D721Med (cell line): ENCODE measurements around the gene MCHR1.

ENCODE experiments used
- DNase-seq: peaks from one replicate; pipeline ENCODE4 v3.0.0; 2011; ENCODE audit warnings: low spot score; ENCODE audit not compliant: insufficient read length
- FAIRE-seq: peaks from 2 replicates; lab custom pipeline; 2011; peaks lifted over from hg19 to GRCh38; lab: Jason Lieb, UNC
- TF ChIP-seq, protein P1 (sequence below): IDR thresholded peaks from 2 replicates; pipeline ENCODE4 v1.5.1; 2012; ENCODE audit warnings: mild to moderate bottlenecking, control low read depth; ENCODE audit not compliant: insufficient read depth; ENCODE audit errors: missing control alignments

MCHR1 gene

DNA sequence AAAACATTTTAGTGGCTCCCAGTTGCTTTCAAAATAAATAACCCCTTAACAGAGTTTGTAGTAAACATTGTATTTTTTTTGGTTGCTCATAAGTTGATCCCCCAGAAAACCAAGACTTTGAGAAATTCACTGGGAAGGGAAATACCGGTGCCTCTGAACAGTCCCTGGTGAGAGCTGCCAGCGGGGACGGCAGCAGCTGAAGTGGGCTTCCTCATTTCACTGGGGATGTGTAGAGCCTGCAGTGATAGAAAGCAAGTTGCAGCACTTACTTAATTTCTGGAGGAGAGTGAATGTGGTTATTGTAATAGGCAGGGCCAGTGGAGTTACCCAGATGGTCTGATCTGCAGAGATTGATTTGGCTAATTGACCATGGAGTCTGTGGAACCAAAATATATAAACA lies 18.6 kb upstream of the MCHR1 start:
- FAIRE-seq (no peak), DNase-seq (no peak)
- TF ChIP-seq, protein P1, sequence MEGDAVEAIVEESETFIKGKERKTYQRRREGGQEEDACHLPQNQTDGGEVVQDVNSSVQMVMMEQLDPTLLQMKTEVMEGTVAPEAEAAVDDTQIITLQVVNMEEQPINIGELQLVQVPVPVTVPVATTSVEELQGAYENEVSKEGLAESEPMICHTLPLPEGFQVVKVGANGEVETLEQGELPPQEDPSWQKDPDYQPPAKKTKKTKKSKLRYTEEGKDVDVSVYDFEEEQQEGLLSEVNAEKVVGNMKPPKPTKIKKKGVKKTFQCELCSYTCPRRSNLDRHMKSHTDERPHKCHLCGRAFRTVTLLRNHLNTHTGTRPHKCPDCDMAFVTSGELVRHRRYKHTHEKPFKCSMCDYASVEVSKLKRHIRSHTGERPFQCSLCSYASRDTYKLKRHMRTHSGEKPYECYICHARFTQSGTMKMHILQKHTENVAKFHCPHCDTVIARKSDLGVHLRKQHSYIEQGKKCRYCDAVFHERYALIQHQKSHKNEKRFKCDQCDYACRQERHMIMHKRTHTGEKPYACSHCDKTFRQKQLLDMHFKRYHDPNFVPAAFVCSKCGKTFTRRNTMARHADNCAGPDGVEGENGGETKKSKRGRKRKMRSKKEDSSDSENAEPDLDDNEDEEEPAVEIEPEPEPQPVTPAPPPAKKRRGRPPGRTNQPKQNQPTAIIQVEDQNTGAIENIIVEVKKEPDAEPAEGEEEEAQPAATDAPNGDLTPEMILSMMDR, result no peak

DNA sequence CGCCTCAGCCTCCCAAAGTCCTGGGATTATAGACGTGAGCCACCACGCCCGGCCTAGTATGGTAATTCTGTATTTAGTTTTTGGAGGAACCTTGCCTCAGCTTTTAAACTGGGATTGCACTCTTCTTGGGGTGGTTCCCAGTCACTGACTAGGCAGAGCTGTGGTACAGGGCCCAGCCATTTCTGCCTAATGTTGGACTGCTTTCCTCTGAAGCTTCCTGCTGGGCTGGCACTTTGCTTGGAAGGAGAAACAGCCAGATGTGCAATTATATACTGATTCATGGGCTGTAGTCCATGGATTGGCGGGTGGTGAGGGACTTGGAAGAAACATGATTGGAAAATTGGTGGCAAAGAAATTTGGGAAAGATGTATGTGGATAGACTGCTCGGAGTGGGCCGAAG lies 17.6 kb upstream of the MCHR1 start:
- no peak for DNase-seq
- FAIRE-seq, result no peak
- TF ChIP-seq, protein P1, result no peak

DNA sequence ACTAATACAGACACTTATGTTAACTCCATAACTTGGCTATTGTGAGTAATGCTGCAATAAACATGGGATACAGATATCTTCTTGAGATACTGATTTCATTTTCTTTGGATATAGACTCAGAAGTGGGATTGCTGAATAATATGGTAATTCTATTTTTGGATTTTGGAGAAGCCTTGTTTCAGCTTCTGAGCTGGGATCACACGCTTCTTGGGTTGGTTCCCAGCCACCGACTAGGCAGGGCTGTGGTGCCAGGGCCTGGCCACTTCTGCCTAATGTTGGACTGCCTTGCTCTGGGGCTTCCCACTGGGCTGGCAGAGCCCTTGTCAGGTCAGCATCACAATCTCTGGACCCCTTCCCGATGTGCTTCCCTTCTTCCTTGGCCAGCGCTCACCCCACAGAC lies 14.0 kb upstream of the MCHR1 start:
- FAIRE-seq (no peak), DNase-seq (no peak)
- TF ChIP-seq, protein P1, result no peak

DNA sequence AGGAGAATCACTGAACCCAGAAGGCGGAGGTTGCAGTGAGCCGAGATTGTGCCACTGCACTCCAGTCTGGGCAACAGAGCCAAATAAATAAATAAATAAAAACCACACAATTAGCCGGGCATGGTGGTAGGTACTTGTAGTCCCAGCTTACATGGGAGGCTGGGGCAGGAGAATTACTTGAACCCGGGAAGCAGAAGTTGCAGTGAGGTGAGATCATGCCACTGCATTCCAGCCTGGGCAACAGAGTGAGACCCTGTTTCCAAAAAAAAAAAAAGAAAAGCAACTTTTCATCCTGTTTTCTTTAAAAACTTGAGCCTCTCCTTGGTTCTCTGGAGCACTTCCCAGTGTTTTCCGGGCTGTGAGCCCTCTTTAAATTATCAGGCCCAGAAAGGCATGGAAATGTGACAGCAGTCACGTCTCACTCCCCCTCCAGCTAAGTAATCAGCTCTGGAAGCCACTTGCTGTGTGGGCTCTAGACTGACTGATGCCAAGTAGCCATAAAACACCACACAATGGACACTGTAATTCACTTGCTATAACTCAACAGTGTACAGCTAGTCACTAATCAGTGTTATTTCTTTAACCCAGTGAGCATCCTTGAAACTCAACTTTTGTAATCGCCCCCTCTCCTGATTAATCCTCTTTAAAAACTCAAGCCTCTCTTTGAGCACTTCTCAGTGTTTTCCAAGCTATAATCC lies 13.0 kb upstream of the MCHR1 start:
- TF ChIP-seq, protein P1, result no peak
- DNase-seq (no peak), FAIRE-seq (no peak)

DNA sequence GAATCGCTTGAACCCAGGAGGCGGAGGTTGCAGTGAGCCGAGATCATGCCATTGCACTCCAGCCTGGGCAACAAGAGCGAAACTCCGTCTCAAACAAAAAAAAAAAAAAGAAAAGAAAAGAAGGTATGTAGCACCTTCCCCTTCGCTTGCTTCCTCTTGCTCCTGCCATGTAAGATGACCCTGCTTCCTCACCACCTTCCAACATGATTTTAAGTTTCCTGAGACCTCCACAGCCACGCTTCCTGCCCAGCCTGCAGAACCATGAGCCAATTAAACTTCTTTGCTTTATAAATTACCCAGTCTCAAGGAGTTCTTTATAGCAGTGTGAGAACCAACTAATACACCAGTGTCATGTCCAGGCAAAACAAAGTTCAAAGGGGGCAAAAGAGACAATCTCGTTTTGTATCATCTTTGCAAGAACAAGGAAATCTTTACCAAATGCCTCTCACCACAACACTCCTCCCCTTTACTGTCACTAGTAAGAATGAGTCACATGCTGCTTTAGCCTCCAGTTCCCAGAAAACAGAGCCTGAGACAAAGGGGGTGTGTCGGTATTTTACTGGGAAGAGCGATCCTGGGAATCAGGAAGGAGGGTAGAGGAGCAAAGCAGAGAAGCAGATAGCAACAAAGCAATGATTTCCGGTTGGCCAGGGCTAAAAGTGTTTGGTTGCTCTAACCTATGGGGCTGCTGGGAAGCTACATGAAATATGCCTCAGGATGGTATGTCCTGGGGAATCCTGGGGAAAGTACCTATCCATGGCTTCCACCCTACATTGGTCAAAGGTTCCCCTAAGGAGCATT lies 10.5 kb upstream of the MCHR1 start:
- DNase-seq (no peak), FAIRE-seq (no peak)
- TF ChIP-seq, protein P1, result no peak

GRCh38 chr22:40670058-40670457 lies 9.2 kb upstream of the MCHR1 start:
- TF ChIP-seq, protein P1, result no peak
- DNase-seq, result no peak
- FAIRE-seq, result no peak

- TF ChIP-seq, protein P1, result no peak
- no peak for DNase-seq
- FAIRE-seq, result no peak
Observed at GRCh38 chr22:40671369-40671768, 7.9 kb upstream of the MCHR1 start.
